ENCODE data around the gene ANGPTL3.
"Not testable (repeated sequence)": the region's sequence is repeated elsewhere in the genome, so short reads cannot be mapped to it uniquely, and the experiment has no call there.

Gene ANGPTL3

GRCh38 chr1:62597281-62597680 lies at the start of gene ANGPTL3:
Gene ANGPTL3, plus strand, starts transcription at chr1:62597520. Its CDS starts 47 bp downstream, at chr1:62597567.
- H3K4me1 Mint-ChIP-seq: peaks cover 3% of the 10 kb centered on the region
- peaks cover 4% of the 10 kb centered on the region for H3K36me3 Mint-ChIP-seq (ENCODE audit: low read depth)
- no peak within 1 kb of the TSS for H3K4me3 Mint-ChIP-seq
- ATAC-seq (no peak), DNase-seq (no peak)
- no peaks in the 10 kb centered on the region for H3K27me3 Mint-ChIP-seq
- H3K27ac Mint-ChIP-seq: no peak within 1 kb of the TSS
- no peaks in the 10 kb centered on the region for H3K9me3 Mint-ChIP-seq

- DNase-seq (no peak), ATAC-seq (no peak)
- no peaks in the 10 kb centered on the region for H3K9me3 Mint-ChIP-seq
- no peak overlapping the region for H3K4me3 Mint-ChIP-seq
- no peaks in the 10 kb centered on the region for H3K27me3 Mint-ChIP-seq
- no peaks in the 10 kb centered on the region for H3K4me1 Mint-ChIP-seq
- peaks cover 2% of the 10 kb centered on the region for H3K36me3 Mint-ChIP-seq (ENCODE audit: low read depth)
- H3K27ac Mint-ChIP-seq: no peak overlapping the region
Measured at GRCh38 chr1:62561306-62561705, 36.0 kb upstream of the ANGPTL3 start.

GRCh38 chr1:62567182-62567581 lies 30.1 kb upstream of the ANGPTL3 start:
- not testable (repeated sequence) for ATAC-seq, H3K27ac Mint-ChIP-seq, H3K27me3 Mint-ChIP-seq, H3K4me3 Mint-ChIP-seq, H3K4me1 Mint-ChIP-seq, DNase-seq
- Mint-ChIP-seq H3K9me3 (peaks cover 19% of the 10 kb centered on the region), H3K36me3 (ENCODE audit: low read depth) (peaks cover 19% of the 10 kb centered on the region)

- H3K27me3 Mint-ChIP-seq, DNase-seq, H3K4me3 Mint-ChIP-seq, ATAC-seq, H3K4me1 Mint-ChIP-seq, H3K27ac Mint-ChIP-seq: not testable (repeated sequence)
- Mint-ChIP-seq H3K36me3 (ENCODE audit: low read depth) (peaks cover 22% of the 10 kb centered on the region), H3K9me3 (peaks cover 19% of the 10 kb centered on the region)
Measured at GRCh38 chr1:62567926-62568325, 29.4 kb upstream of the ANGPTL3 start.

- not testable (repeated sequence) for H3K4me3 Mint-ChIP-seq, H3K27ac Mint-ChIP-seq, DNase-seq, H3K27me3 Mint-ChIP-seq, ATAC-seq, H3K4me1 Mint-ChIP-seq
- Mint-ChIP-seq H3K9me3 (peaks cover 19% of the 10 kb centered on the region), H3K36me3 (ENCODE audit: low read depth) (peaks cover 23% of the 10 kb centered on the region)
Measured at GRCh38 chr1:62571517-62571916, 25.8 kb upstream of the ANGPTL3 start.

GRCh38 chr1:62572476-62572875 lies 24.8 kb upstream of the ANGPTL3 start:
- H3K27me3 Mint-ChIP-seq: no peaks in the 10 kb centered on the region
- peaks cover 19% of the 10 kb centered on the region for H3K9me3 Mint-ChIP-seq
- DNase-seq (no peak), ATAC-seq (no peak)
- no peak overlapping the region for H3K27ac Mint-ChIP-seq
- H3K4me1 Mint-ChIP-seq: no peaks in the 10 kb centered on the region
- no peak overlapping the region for H3K4me3 Mint-ChIP-seq
- H3K36me3 Mint-ChIP-seq (ENCODE audit: low read depth): peaks cover 23% of the 10 kb centered on the region

- no peaks in the 10 kb centered on the region for H3K4me1 Mint-ChIP-seq
- H3K27me3 Mint-ChIP-seq: no peaks in the 10 kb centered on the region
- DNase-seq: no peak
- H3K27ac Mint-ChIP-seq: no peak overlapping the region
- no peak overlapping the region for H3K4me3 Mint-ChIP-seq
- ATAC-seq: no peak
- peaks cover 19% of the 10 kb centered on the region for H3K36me3 Mint-ChIP-seq (ENCODE audit: low read depth)
- H3K9me3 Mint-ChIP-seq: peaks cover 15% of the 10 kb centered on the region
Measured at GRCh38 chr1:62573675-62574074, 23.6 kb upstream of the ANGPTL3 start.

- Mint-ChIP-seq H3K4me3 (no peak overlapping the region), H3K27me3 (no peaks in the 10 kb centered on the region), H3K36me3 (ENCODE audit: low read depth) (peaks cover 6% of the 10 kb centered on the region), H3K4me1 (no peaks in the 10 kb centered on the region), H3K9me3 (peaks cover 5% of the 10 kb centered on the region), H3K27ac (no peak overlapping the region)
- no peak for DNase-seq
- ATAC-seq: no peak
Measured at GRCh38 chr1:62585469-62586155, 11.7 kb upstream of the ANGPTL3 start.

- Mint-ChIP-seq H3K4me1 (no peaks in the 10 kb centered on the region), H3K27ac (no peak overlapping the region), H3K27me3 (no peaks in the 10 kb centered on the region), H3K4me3 (no peak overlapping the region), H3K9me3 (peaks cover 3% of the 10 kb centered on the region), H3K36me3 (ENCODE audit: low read depth) (peaks cover 5% of the 10 kb centered on the region)
- DNase-seq (no peak), ATAC-seq (no peak)
Measured at GRCh38 chr1:62588000-62588399, 9.3 kb upstream of the ANGPTL3 start.

GRCh38 chr1:62589321-62589720 lies 8.0 kb upstream of the ANGPTL3 start:
- Mint-ChIP-seq H3K36me3 (ENCODE audit: low read depth) (peaks cover 5% of the 10 kb centered on the region), H3K27ac (no peak overlapping the region), H3K4me1 (no peaks in the 10 kb centered on the region), H3K9me3 (peaks cover 3% of the 10 kb centered on the region), H3K4me3 (no peak overlapping the region), H3K27me3 (no peaks in the 10 kb centered on the region)
- ATAC-seq (no peak), DNase-seq (no peak)

- Mint-ChIP-seq H3K27me3 (no peaks in the 10 kb centered on the region), H3K27ac (no peak overlapping the region), H3K9me3 (peaks cover 3% of the 10 kb centered on the region), H3K36me3 (ENCODE audit: low read depth) (peaks cover 5% of the 10 kb centered on the region), H3K4me3 (no peak overlapping the region), H3K4me1 (no peaks in the 10 kb centered on the region)
- DNase-seq (no peak), ATAC-seq (no peak)
Measured at GRCh38 chr1:62590255-62590969, 6.9 kb upstream of the ANGPTL3 start.

- H3K27ac Mint-ChIP-seq: no peak overlapping the region
- H3K36me3 Mint-ChIP-seq (ENCODE audit: low read depth): peaks cover 5% of the 10 kb centered on the region
Measured at GRCh38 chr1:62590970-62591368, 6.4 kb upstream of the ANGPTL3 start.

GRCh38 chr1:62593825-62594394 lies 3.4 kb upstream of the ANGPTL3 start:
- Mint-ChIP-seq H3K4me1 (peaks cover under 1% of the 10 kb centered on the region), H3K27me3 (no peaks in the 10 kb centered on the region), H3K27ac (no peak overlapping the region), H3K9me3 (peaks cover 3% of the 10 kb centered on the region), H3K36me3 (ENCODE audit: low read depth) (peaks cover 9% of the 10 kb centered on the region), H3K4me3 (no peak overlapping the region)
- ATAC-seq (no peak), DNase-seq (no peak)

More at GRCh38 chr1:62590970-62591368, 6.4 kb upstream of the ANGPTL3 start:
- peaks cover 3% of the 10 kb centered on the region for H3K9me3 Mint-ChIP-seq
- ATAC-seq: no peak
- no peaks in the 10 kb centered on the region for H3K4me1 Mint-ChIP-seq
- no peaks in the 10 kb centered on the region for H3K27me3 Mint-ChIP-seq
- DNase-seq: no peak
- H3K4me3 Mint-ChIP-seq: no peak overlapping the region

- no peak overlapping the region for H3K27ac Mint-ChIP-seq
- no peaks in the 10 kb centered on the region for H3K27me3 Mint-ChIP-seq
- H3K4me3 Mint-ChIP-seq: no peak overlapping the region
- DNase-seq: no peak
- no peak for ATAC-seq
- peaks cover 8% of the 10 kb centered on the region for H3K36me3 Mint-ChIP-seq (ENCODE audit: low read depth)
- peaks cover 3% of the 10 kb centered on the region for H3K4me1 Mint-ChIP-seq
- H3K9me3 Mint-ChIP-seq: peaks cover 3% of the 10 kb centered on the region
Measured at GRCh38 chr1:62595647-62596046, 1.7 kb upstream of the ANGPTL3 start.

GRCh38 chr1:62599044-62599443 lies 1.7 kb downstream of the ANGPTL3 start:
- no peak overlapping the region for H3K4me3 Mint-ChIP-seq
- no peaks in the 10 kb centered on the region for H3K27me3 Mint-ChIP-seq
- no peaks in the 10 kb centered on the region for H3K9me3 Mint-ChIP-seq
- H3K4me1 Mint-ChIP-seq: peaks cover 3% of the 10 kb centered on the region
- DNase-seq (no peak), ATAC-seq (peak; percentile 36)
- peaks cover 4% of the 10 kb centered on the region for H3K36me3 Mint-ChIP-seq (ENCODE audit: low read depth)
- H3K27ac Mint-ChIP-seq: no peak overlapping the region

All from activated naive CD8-positive, alpha-beta T cell treated with anti-CD3 and anti-CD28 coated beads, Interleukin-2, amount 50 U/mL, for 24 hours (primary cell).